HG03196 (cell line): ENCODE results near the gene KISS1R.

Source experiments
- ATAC-seq: cut with Tn5 transposase; IDR thresholded peaks from one replicate; pipeline ENCODE4 v1.9.1; 2021; ENCODE audit not compliant: unreplicated experiment

KISS1R gene

GRCh38 chr19:899336-900042 is 17.6 kb upstream of the KISS1R start:
- ATAC-seq: no peak

GRCh38 chr19:900043-900301 is 17.2 kb upstream of the KISS1R start:
- no peak for ATAC-seq

- no peak for ATAC-seq
Observed at GRCh38 chr19:900302-901111, 16.6 kb upstream of the KISS1R start.

GRCh38 chr19:901216-902092 is 15.7 kb upstream of the KISS1R start:
- ATAC-seq: no peak

- ATAC-seq: no peak
Observed at GRCh38 chr19:902093-902370, 15.1 kb upstream of the KISS1R start.

- ATAC-seq: no peak
Observed at GRCh38 chr19:902446-903226, 14.5 kb upstream of the KISS1R start.

- no peak for ATAC-seq
Observed at GRCh38 chr19:903266-903797, 13.8 kb upstream of the KISS1R start.

- ATAC-seq: no peak
Observed at GRCh38 chr19:904545-904944, 12.6 kb upstream of the KISS1R start.

- ATAC-seq: no peak
Observed at GRCh38 chr19:906480-906879, 10.7 kb upstream of the KISS1R start.

GRCh38 chr19:907183-907853 is 9.8 kb upstream of the KISS1R start:
- no peak for ATAC-seq

GRCh38 chr19:911197-912033 is 5.7 kb upstream of the KISS1R start:
- no peak for ATAC-seq

GRCh38 chr19:912181-913079 is 4.7 kb upstream of the KISS1R start:
- no peak for ATAC-seq

GRCh38 chr19:913080-913748 is 3.9 kb upstream of the KISS1R start, which contains the start of gene R3HDM4:
TSS of gene R3HDM4 (minus strand) at chr19:913219. CDS start at chr19:913157, 62 bp downstream.
- ATAC-seq: no peak

- no peak for ATAC-seq
Observed at GRCh38 chr19:916645-917322, 349 bp upstream of the KISS1R start.

- ATAC-seq: no peak
Observed at GRCh38 chr19:918152-918437, 962 bp downstream of the KISS1R start.

- no peak for ATAC-seq
Observed at GRCh38 chr19:918481-919198, 1.5 kb downstream of the KISS1R start.
